Activated naive CD8-positive, alpha-beta T cell treated with anti-CD3 and anti-CD28 coated beads for 36 hours (primary cell): ENCODE results near the gene RFX4. TPM values are rescaled to one million over a fixed set of nuclear protein-coding genes. Genes with fewer than 3 reads are reported as not detected.

Source experiments
- DNase-seq: peaks from one replicate; pipeline ENCODE4 v3.0.0; 2021
- H3K27ac Mint-ChIP-seq: one replicate; pipeline ENCODE4 v1.8.0; 2022; ENCODE audit warnings: mild to moderate bottlenecking, moderate library complexity, mixed read lengths
- H3K27me3 Mint-ChIP-seq: one replicate; pipeline ENCODE4 v1.8.0; 2022; ENCODE audit warnings: mild to moderate bottlenecking, mixed read lengths
- H3K36me3 Mint-ChIP-seq: one replicate; pipeline ENCODE4 v1.8.0; 2021; ENCODE audit warnings: mild to moderate bottlenecking, mixed read lengths
- H3K4me1 Mint-ChIP-seq: one replicate; pipeline ENCODE4 v1.8.0; 2021; ENCODE audit warnings: mixed read lengths
- H3K4me3 Mint-ChIP-seq: one replicate; pipeline ENCODE4 v1.8.0; 2022; ENCODE audit warnings: mild to moderate bottlenecking, moderate library complexity, mixed read lengths
- H3K9me3 Mint-ChIP-seq: one replicate; pipeline ENCODE4 v1.8.0; 2022; ENCODE audit warnings: mixed read lengths
- total RNA-seq, 2 experiments: library from RNA; stranded (reverse); gene quantifications; one replicate each; pipeline ENCODE4 v1.2.3, GENCODE V29; 2021

RFX4 gene
- total RNA-seq, 2 experiments from 2014 or later = not detected

DNA sequence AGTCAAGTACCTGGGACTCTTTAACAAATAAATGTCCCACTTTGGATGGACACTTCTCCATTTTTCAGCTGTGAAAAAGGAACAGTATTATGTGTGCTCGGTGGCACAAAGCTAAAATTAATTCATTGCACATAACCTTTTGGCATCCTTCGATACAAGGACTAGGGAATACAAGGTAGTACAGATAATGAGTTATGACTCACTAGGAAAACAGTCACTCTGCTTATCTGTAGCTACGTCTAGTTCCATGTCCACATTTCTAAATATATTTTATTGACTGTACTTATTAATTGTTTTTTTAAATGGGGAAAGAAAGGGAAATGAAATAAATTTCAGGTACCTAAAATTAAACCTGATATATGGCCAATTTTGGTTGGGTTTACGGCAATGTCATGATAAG lies 156.5 kb downstream of the RFX4 start:
- no peak overlapping the region for H3K27ac Mint-ChIP-seq
- H3K27me3 Mint-ChIP-seq = no peaks in the 10 kb centered on the region
- no peaks in the 10 kb centered on the region for H3K9me3 Mint-ChIP-seq
- no peak overlapping the region for H3K4me3 Mint-ChIP-seq
- no peaks in the 10 kb centered on the region for H3K4me1 Mint-ChIP-seq
- H3K36me3 Mint-ChIP-seq = no peaks in the 10 kb centered on the region
- no peak for DNase-seq

GRCh38 chr12:106739815-106740530 lies 157.2 kb downstream of the RFX4 start:
- no peaks in the 10 kb centered on the region for H3K9me3 Mint-ChIP-seq
- DNase-seq = no peak
- H3K27me3 Mint-ChIP-seq = no peaks in the 10 kb centered on the region
- no peaks in the 10 kb centered on the region for H3K4me1 Mint-ChIP-seq
- H3K4me3 Mint-ChIP-seq = no peak overlapping the region
- H3K36me3 Mint-ChIP-seq = no peaks in the 10 kb centered on the region
- no peak overlapping the region for H3K27ac Mint-ChIP-seq

GRCh38 chr12:106740818-106741217 lies 158.0 kb downstream of the RFX4 start:
- Mint-ChIP-seq H3K27me3 (no peaks in the 10 kb centered on the region), H3K9me3 (no peaks in the 10 kb centered on the region), H3K36me3 (no peaks in the 10 kb centered on the region), H3K4me1 (no peaks in the 10 kb centered on the region), H3K4me3 (no peak overlapping the region), H3K27ac (no peak overlapping the region)
- no peak for DNase-seq

DNA sequence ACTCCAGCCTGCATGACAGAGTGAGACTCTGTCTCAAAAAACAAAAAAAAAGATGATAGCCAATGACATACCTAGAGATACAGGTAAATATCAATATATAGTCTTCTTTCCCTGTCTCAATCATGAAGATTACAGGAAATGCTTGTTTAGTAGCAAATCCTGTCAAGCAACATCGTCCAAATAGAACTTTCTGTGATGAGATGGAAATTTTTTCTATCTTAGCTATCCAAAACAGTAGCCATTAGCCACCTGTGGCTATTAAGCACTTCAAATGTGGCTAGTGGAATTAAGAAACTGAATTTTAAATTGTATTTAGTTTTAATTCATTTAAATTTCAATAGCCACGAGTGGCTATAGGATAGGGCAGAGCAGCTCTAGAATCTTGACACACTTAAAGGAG lies 158.4 kb downstream of the RFX4 start:
- H3K4me3 Mint-ChIP-seq = no peak overlapping the region
- no peaks in the 10 kb centered on the region for H3K36me3 Mint-ChIP-seq
- no peaks in the 10 kb centered on the region for H3K9me3 Mint-ChIP-seq
- no peak overlapping the region for H3K27ac Mint-ChIP-seq
- DNase-seq = no peak
- no peaks in the 10 kb centered on the region for H3K4me1 Mint-ChIP-seq
- no peaks in the 10 kb centered on the region for H3K27me3 Mint-ChIP-seq

- H3K36me3 Mint-ChIP-seq = no peaks in the 10 kb centered on the region
- no peaks in the 10 kb centered on the region for H3K9me3 Mint-ChIP-seq
- DNase-seq = no peak
- H3K4me1 Mint-ChIP-seq = peaks cover 15% of the 10 kb centered on the region
- H3K4me3 Mint-ChIP-seq = no peak overlapping the region
- H3K27ac Mint-ChIP-seq = no peak overlapping the region
- no peaks in the 10 kb centered on the region for H3K27me3 Mint-ChIP-seq
These were observed 160.6 kb downstream of the RFX4 start for GRCh38 chr12:106743270-106743988.

DNA sequence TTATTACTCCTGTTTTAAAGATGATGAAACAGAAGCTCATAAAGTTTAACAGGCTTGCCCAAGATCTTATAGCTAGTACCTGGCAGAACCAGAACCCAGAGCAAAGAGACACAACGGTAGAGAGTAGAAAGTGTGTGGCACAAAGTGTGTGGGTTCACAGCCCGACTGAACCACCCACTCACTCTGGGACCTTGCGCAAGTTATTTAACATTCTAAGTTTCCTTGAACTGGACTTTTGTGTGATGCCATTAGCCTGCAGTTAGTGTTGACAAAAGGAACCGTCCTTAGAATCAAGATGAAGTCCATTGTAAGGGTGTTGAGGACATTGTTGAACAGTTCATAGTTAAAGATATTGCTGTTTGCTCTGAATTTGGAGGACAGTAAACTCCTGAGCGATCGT lies 161.8 kb downstream of the RFX4 start:
- no peaks in the 10 kb centered on the region for H3K9me3 Mint-ChIP-seq
- peaks cover 18% of the 10 kb centered on the region for H3K4me1 Mint-ChIP-seq
- no peak overlapping the region for H3K4me3 Mint-ChIP-seq
- no peak overlapping the region for H3K27ac Mint-ChIP-seq
- H3K36me3 Mint-ChIP-seq = no peaks in the 10 kb centered on the region
- H3K27me3 Mint-ChIP-seq = no peaks in the 10 kb centered on the region
- DNase-seq = no peak

DNA sequence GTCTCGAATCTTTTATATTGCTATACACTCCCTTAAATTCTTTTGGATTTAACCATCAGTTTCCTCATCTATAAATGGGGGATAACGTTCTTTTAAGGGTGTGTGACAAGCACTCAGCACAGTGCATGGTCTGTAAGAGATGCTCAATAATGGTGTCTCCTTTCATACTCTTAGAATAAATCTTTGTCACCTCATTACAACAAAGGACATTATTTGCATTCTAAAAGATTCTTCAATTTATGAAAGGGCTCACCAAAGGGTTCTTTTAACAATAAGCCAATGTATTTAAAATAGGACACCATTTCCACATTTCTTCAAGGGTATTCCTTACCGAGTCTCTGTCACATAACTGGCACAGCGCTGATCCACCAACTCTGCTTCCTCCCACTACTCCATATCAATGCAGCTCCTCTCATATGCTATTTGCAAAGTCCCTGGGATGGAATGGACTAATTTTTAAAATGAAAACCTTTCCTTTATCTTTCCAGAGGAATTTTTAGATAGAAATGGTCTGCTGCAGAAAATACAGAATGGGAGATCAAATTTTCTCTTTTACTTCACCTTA lies 162.5 kb downstream of the RFX4 start:
- DNase-seq = no peak
- H3K27ac Mint-ChIP-seq = no peak overlapping the region
- H3K9me3 Mint-ChIP-seq = no peaks in the 10 kb centered on the region
- no peaks in the 10 kb centered on the region for H3K27me3 Mint-ChIP-seq
- H3K36me3 Mint-ChIP-seq = no peaks in the 10 kb centered on the region
- H3K4me1 Mint-ChIP-seq = peaks cover 19% of the 10 kb centered on the region
- H3K4me3 Mint-ChIP-seq = no peak overlapping the region

DNA sequence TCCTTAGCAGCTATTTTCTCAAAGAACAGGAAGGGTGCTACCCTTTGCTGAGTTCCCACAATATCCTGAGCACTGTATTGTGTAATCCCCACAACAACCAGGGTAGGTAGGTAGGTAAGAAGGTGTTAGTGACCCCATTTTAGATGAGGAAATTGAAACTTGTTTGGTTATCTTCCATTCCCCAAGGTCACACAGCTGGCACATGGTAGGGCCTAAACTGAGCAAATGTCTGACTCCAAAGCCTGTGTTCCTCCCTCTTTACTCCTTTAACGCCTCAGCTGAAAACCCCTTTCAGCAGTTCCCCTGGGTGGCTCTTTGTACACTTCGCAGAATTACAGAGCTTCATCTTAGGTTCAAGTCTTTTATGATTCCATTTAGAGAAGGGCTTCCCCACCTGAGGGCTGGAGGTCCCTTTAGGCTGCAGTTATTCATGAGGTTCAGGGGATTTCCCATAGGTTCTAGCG lies 165.2 kb downstream of the RFX4 start:
- H3K27ac Mint-ChIP-seq = peak overlapping the region; percentile 94
- H3K36me3 Mint-ChIP-seq = peaks cover 6% of the 10 kb centered on the region
- H3K9me3 Mint-ChIP-seq = peaks cover 5% of the 10 kb centered on the region
- H3K4me1 Mint-ChIP-seq = peaks cover 25% of the 10 kb centered on the region
- DNase-seq = no peak
- H3K27me3 Mint-ChIP-seq = no peaks in the 10 kb centered on the region
- peak overlapping the region; percentile 9 for H3K4me3 Mint-ChIP-seq

DNA sequence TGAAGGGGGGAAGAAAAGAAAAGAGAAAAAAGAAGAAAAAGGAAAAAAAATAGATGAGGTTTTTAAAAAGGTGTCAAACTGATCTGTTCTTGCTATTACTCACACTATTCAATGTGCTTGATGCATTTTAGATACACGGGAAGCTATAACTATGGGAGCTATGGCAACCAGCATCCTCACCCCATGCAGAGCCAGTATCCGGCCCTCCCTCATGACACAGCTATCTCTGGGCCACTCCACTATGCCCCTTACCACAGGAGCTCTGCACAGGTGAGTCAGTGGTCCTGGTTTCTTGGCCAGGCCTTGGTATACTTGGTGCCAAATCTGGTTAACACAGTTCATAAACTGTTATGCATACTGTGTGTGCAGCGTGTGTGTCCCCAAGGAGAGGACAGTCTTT lies 167.7 kb downstream of the RFX4 start:
- Mint-ChIP-seq H3K4me1 (peaks cover 37% of the 10 kb centered on the region), H3K27ac (no peak overlapping the region), H3K4me3 (no peak overlapping the region), H3K27me3 (no peaks in the 10 kb centered on the region), H3K36me3 (peaks cover 8% of the 10 kb centered on the region), H3K9me3 (peaks cover 5% of the 10 kb centered on the region)
- DNase-seq = no peak

GRCh38 chr12:106753526-106753925 lies 170.7 kb downstream of the RFX4 start:
- H3K4me3 Mint-ChIP-seq = peak overlapping the region; percentile 44
- H3K36me3 Mint-ChIP-seq = peaks cover 8% of the 10 kb centered on the region
- H3K9me3 Mint-ChIP-seq = peaks cover 5% of the 10 kb centered on the region
- peaks cover 21% of the 10 kb centered on the region for H3K4me1 Mint-ChIP-seq
- H3K27ac Mint-ChIP-seq = peak overlapping the region; percentile 77
- H3K27me3 Mint-ChIP-seq = no peaks in the 10 kb centered on the region
- DNase-seq = peak; percentile 49

GRCh38 chr12:106754331-106754730 lies 171.5 kb downstream of the RFX4 start:
- peaks cover 5% of the 10 kb centered on the region for H3K9me3 Mint-ChIP-seq
- H3K36me3 Mint-ChIP-seq = peaks cover 8% of the 10 kb centered on the region
- DNase-seq = no peak
- H3K27ac Mint-ChIP-seq = no peak overlapping the region
- peaks cover 21% of the 10 kb centered on the region for H3K4me1 Mint-ChIP-seq
- H3K4me3 Mint-ChIP-seq = no peak overlapping the region
- H3K27me3 Mint-ChIP-seq = no peaks in the 10 kb centered on the region

DNA sequence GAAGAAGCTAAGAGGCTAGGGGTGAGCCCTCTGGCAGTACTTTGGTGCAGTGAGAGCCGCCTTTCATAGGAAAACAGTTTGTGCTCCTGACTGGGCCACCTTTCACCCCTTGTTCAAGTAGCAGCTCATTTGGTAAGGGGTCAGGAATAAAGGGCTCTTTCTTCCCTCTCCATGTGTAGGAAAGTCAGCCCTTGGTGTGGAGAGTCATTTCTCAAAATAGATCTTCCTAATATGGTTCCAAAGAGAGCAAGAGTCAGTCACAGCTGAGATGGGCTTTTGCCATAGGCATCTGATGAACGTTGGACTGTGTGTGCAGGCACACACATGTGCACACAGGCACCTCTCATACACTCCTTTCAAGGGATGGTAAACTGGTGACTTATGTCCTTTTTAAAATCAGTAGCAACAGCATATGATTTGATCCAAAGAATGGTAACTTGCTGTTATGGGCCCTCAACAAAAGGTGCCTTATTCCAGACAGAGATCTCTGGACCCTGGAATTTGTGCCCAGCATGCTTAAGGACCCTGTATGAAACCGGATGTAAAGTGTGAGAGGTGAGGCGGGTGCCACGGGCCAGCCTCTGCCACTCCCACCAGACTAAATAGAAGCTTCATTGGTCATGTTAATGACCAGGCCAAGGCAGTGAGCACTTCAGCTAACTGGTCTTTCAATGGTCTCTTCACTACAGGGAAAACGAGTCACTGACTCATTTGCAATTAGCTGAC lies 175.0 kb downstream of the RFX4 start:
- Mint-ChIP-seq H3K36me3 (peaks cover 1% of the 10 kb centered on the region), H3K4me3 (no peak overlapping the region), H3K27me3 (no peaks in the 10 kb centered on the region), H3K4me1 (peaks cover 31% of the 10 kb centered on the region), H3K9me3 (no peaks in the 10 kb centered on the region), H3K27ac (no peak overlapping the region)
- no peak for DNase-seq

DNA sequence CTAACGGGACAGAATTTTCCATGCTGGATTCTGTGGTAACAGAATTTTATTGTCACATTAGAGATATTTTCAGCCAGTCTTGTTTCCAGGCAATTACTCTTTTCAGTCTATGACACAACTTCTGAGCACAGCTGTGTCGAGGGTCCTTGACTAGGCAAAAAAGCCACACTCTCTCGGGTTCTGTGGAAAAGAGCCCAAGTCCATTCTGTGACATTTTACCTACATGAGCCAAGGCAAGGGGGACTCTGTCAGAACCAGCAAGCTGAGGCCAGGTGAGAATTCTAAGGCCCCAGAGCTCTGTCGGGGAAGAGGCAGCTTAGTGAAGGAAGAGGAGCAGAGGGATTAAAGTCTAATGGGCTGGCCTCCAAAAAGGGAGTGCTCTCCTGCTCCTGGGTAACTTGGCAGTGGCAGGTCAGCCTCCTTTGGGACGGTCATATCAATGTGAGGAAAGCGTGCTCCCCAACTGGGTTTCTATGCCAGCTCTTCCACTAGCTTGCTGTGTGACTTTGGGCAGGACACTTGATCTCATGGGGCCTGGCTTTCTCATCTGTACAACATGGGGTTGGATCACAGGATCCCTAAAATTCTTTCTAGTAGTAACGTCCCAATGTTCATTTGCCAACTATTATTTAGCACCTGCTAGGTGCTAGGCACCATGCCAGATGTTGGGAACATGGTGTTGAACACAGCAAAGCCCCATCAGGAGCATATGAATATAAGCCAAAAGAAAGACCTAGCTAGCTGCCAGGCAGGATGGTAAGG lies 175.7 kb downstream of the RFX4 start:
- no peaks in the 10 kb centered on the region for H3K9me3 Mint-ChIP-seq
- H3K27ac Mint-ChIP-seq = no peak overlapping the region
- no peaks in the 10 kb centered on the region for H3K27me3 Mint-ChIP-seq
- no peak overlapping the region for H3K4me3 Mint-ChIP-seq
- peaks cover 26% of the 10 kb centered on the region for H3K4me1 Mint-ChIP-seq
- H3K36me3 Mint-ChIP-seq = no peaks in the 10 kb centered on the region
- DNase-seq = no peak

DNA sequence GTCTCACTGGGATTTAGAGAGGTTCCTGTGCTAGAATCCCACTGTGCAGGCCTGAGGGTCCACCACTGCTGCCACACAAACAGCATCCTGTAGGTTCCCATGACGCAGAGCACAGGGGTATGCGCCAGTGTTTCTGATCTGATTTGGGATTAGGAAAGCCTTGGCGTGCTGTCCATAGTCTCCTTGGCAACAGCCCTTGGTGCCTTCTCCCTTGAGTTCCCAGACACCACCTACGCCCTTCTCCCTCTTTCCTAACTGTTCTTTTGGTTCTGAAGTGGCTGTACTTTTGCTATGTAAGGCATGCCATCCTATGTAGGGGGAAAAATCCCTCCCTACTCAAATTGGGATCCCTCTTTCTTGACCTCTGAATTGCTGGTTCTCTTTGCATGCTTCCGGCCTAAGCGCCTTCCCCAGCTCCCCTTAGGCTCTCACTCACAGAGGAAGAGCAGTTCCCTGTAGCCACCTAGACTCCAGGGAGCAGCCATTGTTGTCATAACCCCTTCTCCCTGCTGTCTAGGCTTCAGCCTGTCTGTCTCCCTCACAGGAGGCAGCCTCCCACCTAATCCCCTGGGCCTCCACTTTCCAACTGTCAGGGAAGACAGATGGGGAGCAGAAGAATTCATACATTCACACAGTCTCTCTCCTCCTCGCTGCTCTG lies 176.9 kb downstream of the RFX4 start:
- Mint-ChIP-seq H3K4me1 (peaks cover 18% of the 10 kb centered on the region), H3K4me3 (peak overlapping the region; percentile 45)

More for the DNA sequence above, 176.9 kb downstream of the RFX4 start:
- no peaks in the 10 kb centered on the region for H3K27me3 Mint-ChIP-seq
- peak overlapping the region; percentile 66 for H3K27ac Mint-ChIP-seq
- DNase-seq = no peak
- no peaks in the 10 kb centered on the region for H3K9me3 Mint-ChIP-seq
- no peaks in the 10 kb centered on the region for H3K36me3 Mint-ChIP-seq
